ENCODE data around the gene SFMBT2. TPM values are rescaled to one million over a fixed set of nuclear protein-coding genes. Genes with fewer than 3 reads are reported as not detected.

SFMBT2 gene
- total RNA-seq, 1 experiment from 2014 or later, result not detected

GRCh38 chr10:7196284-7196683 lies 214.6 kb downstream of the SFMBT2 start:
- Histone ChIP-seq H3K27me3 (replicated peaks; ENCODE audit: control insufficient read depth, insufficient read depth, low read length) (no peaks in the 10 kb centered on the region), H3K36me3 (ENCODE audit: control insufficient read depth, insufficient read depth, low read length) (no peaks in the 10 kb centered on the region), H3K4me3 (ENCODE audit: low read depth, low read length) (no peak overlapping the region), H3K4me1 (no peaks in the 10 kb centered on the region), H3K9me3 (no peaks in the 10 kb centered on the region; the same call in 1 of the 2 replicates)
- no peak overlapping the region for H3K27ac Mint-ChIP-seq (ENCODE audit: unreplicated experiment)
- no peak for DNase-seq
- no TSS peak for BruUV-seq (replicated peaks)
- intact Hi-C loops (cut with micrococcal nuclease; ENCODE audit: unreplicated experiment), result no loop called here
- ChIA-PET POLR2A (no interaction called here), CTCF (no interaction called here)
- TF ChIP-seq CTCF (IDR thresholded peaks at IDR 0.05; ENCODE audit: insufficient read depth in 1 of 2, low read depth in 1 of 2, low read length in 1 of 2, severe bottlenecking in 1 of 2, unreplicated experiment in 1 of 2), result no peak
- peaks cover 13% of the 10 kb centered on the region for H3K27me3 Mint-ChIP-seq (ENCODE audit: insufficient read depth, unreplicated experiment)
- H3K4me3 Mint-ChIP-seq (ENCODE audit: unreplicated experiment), result no peak overlapping the region
- no peaks in the 10 kb centered on the region for H3K36me3 Mint-ChIP-seq (ENCODE audit: insufficient read depth, unreplicated experiment)
- peaks cover 25% of the 10 kb centered on the region for H3K9me3 Mint-ChIP-seq (ENCODE audit: unreplicated experiment)
- H3K4me1 Mint-ChIP-seq (ENCODE audit: low read depth, unreplicated experiment), result no peaks in the 10 kb centered on the region

GRCh38 chr10:7195118-7195517 lies 215.7 kb downstream of the SFMBT2 start:
- H3K4me3 ChIP-seq (ENCODE audit: low read depth, low read length), result no peak overlapping the region
- H3K36me3 ChIP-seq (ENCODE audit: control insufficient read depth, insufficient read depth, low read length), result no peaks in the 10 kb centered on the region
- Mint-ChIP-seq H3K4me1 (ENCODE audit: low read depth, unreplicated experiment) (no peaks in the 10 kb centered on the region), H3K9me3 (ENCODE audit: unreplicated experiment) (peaks cover 25% of the 10 kb centered on the region), H3K4me3 (ENCODE audit: unreplicated experiment) (no peak overlapping the region), H3K36me3 (ENCODE audit: insufficient read depth, unreplicated experiment) (no peaks in the 10 kb centered on the region), H3K27me3 (ENCODE audit: insufficient read depth, unreplicated experiment) (peaks cover 17% of the 10 kb centered on the region), H3K27ac (ENCODE audit: unreplicated experiment) (no peak overlapping the region)
- no peak for DNase-seq
- ChIA-PET CTCF (no interaction called here), POLR2A (no interaction called here)
- no peaks in the 10 kb centered on the region; the same call in 1 of the 2 replicates for H3K9me3 ChIP-seq
- intact Hi-C loops (cut with micrococcal nuclease; ENCODE audit: unreplicated experiment), result no loop called here
- TF ChIP-seq CTCF (IDR thresholded peaks at IDR 0.05; ENCODE audit: insufficient read depth in 1 of 2, low read depth in 1 of 2, low read length in 1 of 2, severe bottlenecking in 1 of 2, unreplicated experiment in 1 of 2), result no peak
- H3K4me1 ChIP-seq, result no peaks in the 10 kb centered on the region
- no peaks in the 10 kb centered on the region for H3K27me3 ChIP-seq (replicated peaks; ENCODE audit: control insufficient read depth, insufficient read depth, low read length)
- BruUV-seq (replicated peaks), result no TSS peak

- no peak for TF ChIP-seq CTCF (IDR thresholded peaks at IDR 0.05; ENCODE audit: insufficient read depth in 1 of 2, low read depth in 1 of 2, low read length in 1 of 2, severe bottlenecking in 1 of 2, unreplicated experiment in 1 of 2)
- Mint-ChIP-seq H3K27me3 (ENCODE audit: insufficient read depth, unreplicated experiment) (peaks cover 13% of the 10 kb centered on the region), H3K27ac (ENCODE audit: unreplicated experiment) (no peak overlapping the region), H3K4me3 (ENCODE audit: unreplicated experiment) (no peak overlapping the region), H3K9me3 (ENCODE audit: unreplicated experiment) (peaks cover 25% of the 10 kb centered on the region), H3K36me3 (ENCODE audit: insufficient read depth, unreplicated experiment) (no peaks in the 10 kb centered on the region), H3K4me1 (ENCODE audit: low read depth, unreplicated experiment) (peaks cover 2% of the 10 kb centered on the region)
- no peaks in the 10 kb centered on the region; the same call in 1 of the 2 replicates for H3K9me3 ChIP-seq
- H3K4me1 ChIP-seq, result no peaks in the 10 kb centered on the region
- CTCF ChIA-PET, result no interaction called here
- intact Hi-C loops (cut with micrococcal nuclease; ENCODE audit: unreplicated experiment), result no loop called here
- no peak overlapping the region for H3K4me3 ChIP-seq (ENCODE audit: low read depth, low read length)
- POLR2A ChIA-PET, result no interaction called here
- DNase-seq, result no peak
- H3K27me3 ChIP-seq (replicated peaks; ENCODE audit: control insufficient read depth, insufficient read depth, low read length), result no peaks in the 10 kb centered on the region
- no TSS peak for BruUV-seq (replicated peaks)
- no peaks in the 10 kb centered on the region for H3K36me3 ChIP-seq (ENCODE audit: control insufficient read depth, insufficient read depth, low read length)
Measured at GRCh38 chr10:7194571-7194970, 216.3 kb downstream of the SFMBT2 start.

Measured in Caco-2 (cell line).